Activated T-helper 1 cell treated with anti-CD3 and anti-CD28 coated beads, Interleukin-12 subunit alpha, Interleukin-12 subunit beta, Interleukin-2, Interleukin-4 antibody, amounts not matched to agents 30 ng/mL and 10 ng/mL and 1 ng/mL, durations not matched to agents 14 hours and 24 hours and 36 hours (primary cell): ENCODE data around the gene SELENOO. TPM values are rescaled to one million over a fixed set of nuclear protein-coding genes. Genes with fewer than 3 reads are reported as not detected.

Source experiments
- DNase-seq: peaks from one replicate; pipeline ENCODE4 v3.0.0; 2021; ENCODE audit warnings: low spot score
- H3K27ac Mint-ChIP-seq: one replicate; pipeline ENCODE4 v1.8.0; 2021; ENCODE audit warnings: mild to moderate bottlenecking, mixed read lengths
- H3K27me3 Mint-ChIP-seq: one replicate; pipeline ENCODE4 v1.8.0; 2022; ENCODE audit warnings: mild to moderate bottlenecking, moderate library complexity, mixed read lengths; ENCODE audit not compliant: insufficient read depth
- H3K36me3 Mint-ChIP-seq: one replicate; pipeline ENCODE4 v1.8.0; 2021; ENCODE audit warnings: low read depth, mixed read lengths
- H3K4me1 Mint-ChIP-seq: one replicate; pipeline ENCODE4 v1.8.0; 2021; ENCODE audit warnings: low read depth, mixed read lengths
- H3K4me3 Mint-ChIP-seq: one replicate; pipeline ENCODE4 v1.8.0; 2021; ENCODE audit warnings: mild to moderate bottlenecking, moderate library complexity, mixed read lengths
- H3K9me3 Mint-ChIP-seq: one replicate; pipeline ENCODE4 v1.8.0; 2021; ENCODE audit warnings: mixed read lengths
- intact Hi-C: fragments of 100-400 bp; cut with micrococcal nuclease; formaldehyde crosslinking; loops from one replicate; pipeline ENCODE4 v1.15.1; 2024
- total RNA-seq: library from RNA; stranded (reverse); gene quantifications from 2 replicates; pipeline ENCODE4 v1.2.3, GENCODE V29; 2022

Gene SELENOO
- total RNA-seq, 1 donor from 2014 or later = 25.9 TPM

DNA sequence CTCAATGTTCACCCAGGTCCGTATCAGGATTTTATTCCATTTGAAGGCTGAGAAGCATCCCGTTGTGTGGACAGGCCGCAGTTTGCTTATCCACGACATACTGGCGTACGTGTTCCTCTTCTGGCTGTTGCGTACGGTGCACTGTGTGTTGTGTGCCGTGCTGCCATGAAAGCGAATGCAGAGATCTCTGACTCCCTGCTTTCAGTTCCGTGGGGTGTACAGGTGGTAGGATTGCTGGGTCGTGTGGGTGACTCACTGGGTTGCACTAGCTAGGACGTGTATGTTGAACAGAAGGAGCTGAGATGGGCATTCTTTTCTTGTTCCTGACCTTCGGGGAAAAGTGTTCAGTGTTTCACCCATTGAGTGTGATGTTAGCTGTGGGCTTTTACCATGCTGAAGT is 10.3 kb downstream of the SELENOO start:
- peaks cover 5% of the 10 kb centered on the region for H3K4me1 Mint-ChIP-seq
- no peaks in the 10 kb centered on the region for H3K27me3 Mint-ChIP-seq
- peaks cover 27% of the 10 kb centered on the region for H3K36me3 Mint-ChIP-seq
- H3K27ac Mint-ChIP-seq = no peak overlapping the region
- H3K9me3 Mint-ChIP-seq = no peaks in the 10 kb centered on the region
- DNase-seq = no peak
- intact Hi-C loops = no loop called here
- H3K4me3 Mint-ChIP-seq = no peak overlapping the region

DNA sequence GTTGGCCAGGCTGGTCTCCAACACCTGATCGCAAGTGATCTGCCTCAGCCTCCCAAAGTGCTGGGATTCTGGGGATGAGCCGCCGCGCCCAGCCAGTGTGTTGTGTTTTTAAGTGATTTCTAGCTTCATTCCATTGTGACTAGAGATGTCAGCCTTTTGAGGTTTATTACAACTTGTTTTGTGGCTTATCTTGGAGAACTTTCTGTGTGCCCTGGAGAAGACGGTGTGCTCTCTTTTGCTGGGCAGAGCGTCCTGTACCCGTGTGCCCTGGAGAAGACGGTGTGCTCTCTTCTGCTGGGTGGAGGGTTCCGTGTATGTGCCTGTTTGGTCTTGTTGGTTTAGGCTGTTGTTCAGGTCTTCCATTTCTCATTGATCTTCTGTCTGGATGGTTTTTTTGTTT is 12.5 kb downstream of the SELENOO start:
- H3K4me3 Mint-ChIP-seq = no peak overlapping the region
- no peaks in the 10 kb centered on the region for H3K27me3 Mint-ChIP-seq
- intact Hi-C loops = no loop called here
- H3K27ac Mint-ChIP-seq = no peak overlapping the region
- H3K9me3 Mint-ChIP-seq = no peaks in the 10 kb centered on the region
- DNase-seq = no peak
- peaks cover 5% of the 10 kb centered on the region for H3K4me1 Mint-ChIP-seq
- peaks cover 30% of the 10 kb centered on the region for H3K36me3 Mint-ChIP-seq

DNA sequence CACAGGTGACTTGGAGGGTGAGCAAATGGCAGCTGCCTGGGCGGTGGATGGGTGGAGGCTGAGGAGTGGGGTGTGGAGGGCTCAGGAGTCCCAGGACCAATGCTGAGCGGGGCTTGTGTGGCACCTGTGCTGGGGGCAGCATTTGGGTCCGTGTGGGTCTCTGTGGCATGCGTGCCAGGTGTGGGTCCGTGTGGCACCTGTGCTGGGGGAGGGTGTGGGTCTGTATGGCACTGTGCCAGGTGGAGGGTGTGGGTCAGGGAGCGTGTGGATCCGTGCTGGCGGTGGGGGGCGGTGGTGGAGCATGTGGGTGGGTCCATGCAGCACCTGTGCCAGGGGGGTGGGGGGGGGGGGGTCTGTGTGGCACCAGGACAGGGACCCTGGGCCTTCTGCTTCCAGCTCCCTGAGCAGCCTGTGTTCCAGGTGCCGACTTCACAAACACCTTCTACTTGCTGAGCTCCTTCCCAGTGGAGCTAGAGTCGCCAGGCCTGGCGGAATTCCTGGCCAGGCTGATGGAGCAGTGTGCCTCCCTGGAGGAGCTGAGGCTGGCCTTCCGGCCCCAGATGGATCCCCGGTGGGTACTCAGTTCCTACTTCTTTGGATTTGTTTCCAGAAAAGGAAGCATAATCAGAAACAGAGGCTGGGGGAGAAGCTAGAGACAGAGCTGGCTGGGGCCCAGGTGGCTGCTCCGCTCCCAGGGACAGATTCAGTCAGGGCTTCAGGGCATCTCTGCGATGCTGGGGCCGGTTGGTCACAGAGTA is 14.7 kb downstream of the SELENOO start:
- intact Hi-C loops = no loop called here
- H3K4me3 Mint-ChIP-seq = no peak overlapping the region
- no peaks in the 10 kb centered on the region for H3K9me3 Mint-ChIP-seq
- peaks cover 27% of the 10 kb centered on the region for H3K36me3 Mint-ChIP-seq
- DNase-seq = no peak
- H3K27me3 Mint-ChIP-seq = no peaks in the 10 kb centered on the region
- H3K27ac Mint-ChIP-seq = no peak overlapping the region
- H3K4me1 Mint-ChIP-seq = no peaks in the 10 kb centered on the region

DNA sequence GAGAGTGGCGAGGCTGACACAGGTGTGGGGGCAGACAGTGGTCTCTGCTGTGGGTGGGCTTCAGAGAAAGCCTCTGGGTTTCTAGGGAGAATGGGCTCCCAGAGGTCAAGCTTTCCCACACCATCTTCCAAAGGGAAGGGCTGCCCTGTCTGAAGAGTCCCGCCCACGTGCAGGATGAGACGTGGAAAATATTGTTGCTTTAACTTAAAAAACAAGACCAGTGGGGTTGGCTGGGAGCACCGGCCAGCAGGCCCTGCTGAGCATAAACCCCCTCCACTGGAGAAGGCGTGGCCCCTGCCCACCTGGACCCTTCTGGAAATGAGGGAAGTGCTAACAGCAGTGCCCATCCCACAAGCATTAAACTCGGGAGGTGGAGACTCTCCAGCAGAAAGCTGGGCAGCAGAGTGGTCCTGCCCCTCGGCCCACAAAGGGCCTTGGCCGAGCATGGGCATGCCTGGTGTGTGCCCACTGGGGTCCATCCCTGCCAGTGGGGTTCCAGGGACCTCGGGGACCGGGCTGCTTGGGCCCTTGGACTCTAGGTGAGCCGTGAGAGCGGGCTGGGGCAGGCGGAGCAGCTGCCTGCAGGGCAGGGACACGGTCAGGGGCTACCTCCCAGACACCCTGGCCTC is 15.4 kb downstream of the SELENOO start:
- Mint-ChIP-seq H3K9me3 (no peaks in the 10 kb centered on the region), H3K4me1 (no peaks in the 10 kb centered on the region), H3K4me3 (no peak overlapping the region), H3K27me3 (no peaks in the 10 kb centered on the region), H3K36me3 (peaks cover 29% of the 10 kb centered on the region), H3K27ac (no peak overlapping the region)
- no peak for DNase-seq
- intact Hi-C loops = no loop called here

DNA sequence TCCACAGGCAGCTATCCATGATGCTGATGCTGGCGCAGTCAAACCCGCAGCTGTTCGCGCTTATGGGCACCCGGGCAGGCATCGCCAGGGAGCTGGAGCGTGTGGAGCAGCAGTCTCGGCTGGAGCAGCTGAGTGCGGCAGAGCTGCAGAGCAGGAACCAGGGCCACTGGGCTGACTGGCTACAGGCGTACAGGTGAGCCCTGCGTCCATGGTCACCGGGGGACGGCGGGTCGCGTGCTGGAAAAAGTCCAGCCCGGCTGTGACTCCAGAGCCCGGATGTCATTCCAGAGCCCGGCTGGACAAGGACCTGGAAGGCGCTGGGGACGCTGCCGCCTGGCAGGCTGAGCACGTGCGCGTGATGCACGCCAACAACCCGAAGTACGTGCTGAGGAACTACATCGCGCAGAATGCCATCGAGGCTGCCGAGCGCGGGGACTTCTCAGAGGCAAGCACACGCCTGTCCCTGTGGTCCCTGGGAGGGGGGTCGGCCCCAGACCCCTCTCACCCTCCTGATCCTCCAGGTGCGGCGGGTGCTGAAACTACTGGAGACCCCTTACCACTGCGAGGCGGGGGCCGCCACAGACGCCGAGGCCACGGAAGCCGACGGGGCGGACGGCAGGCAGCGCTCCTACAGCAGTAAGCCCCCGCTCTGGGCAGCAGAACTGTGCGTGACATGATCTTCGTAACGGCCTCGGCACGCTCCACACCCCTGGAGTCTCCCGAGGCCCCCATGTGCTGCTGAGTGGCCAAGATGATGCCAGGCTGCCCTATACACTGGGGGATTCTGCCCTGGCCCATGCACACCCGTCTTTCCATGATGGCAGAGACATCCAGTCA is 16.1 kb downstream of the SELENOO start:
- Mint-ChIP-seq H3K27me3 (no peaks in the 10 kb centered on the region), H3K9me3 (no peaks in the 10 kb centered on the region), H3K27ac (no peak overlapping the region), H3K4me1 (no peaks in the 10 kb centered on the region), H3K36me3 (peaks cover 28% of the 10 kb centered on the region), H3K4me3 (no peak overlapping the region)
- intact Hi-C loops = no loop called here
- DNase-seq = no peak

DNA sequence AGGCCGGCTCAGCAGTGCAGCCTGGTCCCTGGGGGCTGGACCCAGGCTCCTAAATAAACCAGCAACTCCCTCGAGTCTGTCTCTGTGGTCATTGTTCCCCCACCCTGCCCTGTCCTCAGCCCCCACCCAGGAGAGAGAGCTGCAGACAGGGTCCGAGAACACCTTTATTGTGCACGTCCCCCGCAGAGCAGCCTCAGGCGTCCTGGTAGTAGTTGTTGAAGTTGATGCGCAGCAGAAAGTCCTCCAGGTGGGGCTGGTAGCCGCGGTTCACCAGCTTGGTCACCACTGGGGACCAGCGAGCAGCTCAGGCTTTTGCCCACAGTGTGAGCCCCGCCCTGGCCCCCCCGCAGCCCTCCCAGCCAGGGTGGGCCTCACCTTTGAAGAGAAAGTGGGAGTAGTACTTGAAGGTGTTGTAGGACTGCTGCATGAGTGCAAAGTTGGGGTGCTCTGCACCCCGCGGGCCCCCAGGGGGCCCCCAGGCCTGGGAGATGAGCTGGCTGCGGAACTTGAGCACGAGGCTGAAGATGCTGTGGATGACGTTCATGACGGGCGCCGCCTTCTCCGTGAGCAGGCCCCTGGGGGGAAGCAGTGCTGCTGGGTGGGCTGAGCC is 16.8 kb downstream of the SELENOO start:
- H3K27me3 Mint-ChIP-seq = no peaks in the 10 kb centered on the region
- no peaks in the 10 kb centered on the region for H3K4me1 Mint-ChIP-seq
- H3K9me3 Mint-ChIP-seq = no peaks in the 10 kb centered on the region
- DNase-seq = no peak
- H3K4me3 Mint-ChIP-seq = no peak overlapping the region
- H3K27ac Mint-ChIP-seq = no peak overlapping the region
- intact Hi-C loops = no loop called here
- peaks cover 26% of the 10 kb centered on the region for H3K36me3 Mint-ChIP-seq

DNA sequence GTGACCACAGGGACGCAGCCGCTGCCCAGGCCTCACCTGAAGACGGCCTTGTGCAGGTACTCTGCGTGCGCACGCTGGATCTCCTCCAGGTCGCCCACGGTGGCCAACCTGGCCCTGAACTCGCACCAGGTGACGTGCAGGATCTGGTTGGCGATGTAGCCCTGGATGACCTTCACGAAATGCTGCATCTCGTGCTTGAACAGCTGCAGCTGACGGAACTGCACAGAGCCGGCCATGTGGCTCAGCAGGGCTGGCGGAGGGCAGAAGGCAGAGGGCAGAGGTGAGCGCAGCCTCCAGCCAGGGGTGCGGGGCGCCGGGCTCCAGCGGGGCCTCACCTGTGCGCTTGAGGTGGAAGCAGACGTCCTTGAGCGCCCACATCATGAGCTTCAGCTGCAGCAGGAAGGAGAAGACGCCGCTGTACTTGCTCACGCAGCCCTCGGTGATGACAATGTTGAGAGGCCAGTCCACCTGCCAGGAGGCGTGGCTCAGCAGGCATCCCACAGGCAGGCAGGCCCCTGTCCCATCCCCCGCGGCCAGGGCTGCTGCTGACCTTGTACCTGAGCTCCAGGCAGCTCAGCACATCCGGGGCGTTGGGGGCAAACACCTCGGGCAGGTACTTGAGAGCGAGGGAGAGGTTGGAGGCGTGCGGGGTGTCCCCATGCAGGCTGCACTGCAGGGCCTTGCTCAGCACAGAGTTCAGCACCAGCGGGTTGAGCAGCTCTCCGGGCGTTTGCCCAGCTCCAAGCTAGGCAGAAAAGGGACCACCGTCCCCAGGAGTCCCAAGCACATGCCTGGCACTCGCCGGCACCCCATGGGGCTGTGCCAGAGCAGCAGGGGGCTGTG is 17.6 kb downstream of the SELENOO start:
- DNase-seq = no peak
- H3K4me1 Mint-ChIP-seq = no peaks in the 10 kb centered on the region
- no peak overlapping the region for H3K27ac Mint-ChIP-seq
- no peaks in the 10 kb centered on the region for H3K9me3 Mint-ChIP-seq
- H3K27me3 Mint-ChIP-seq = no peaks in the 10 kb centered on the region
- intact Hi-C loops = no loop called here
- peaks cover 28% of the 10 kb centered on the region for H3K36me3 Mint-ChIP-seq
- H3K4me3 Mint-ChIP-seq = no peak overlapping the region

DNA sequence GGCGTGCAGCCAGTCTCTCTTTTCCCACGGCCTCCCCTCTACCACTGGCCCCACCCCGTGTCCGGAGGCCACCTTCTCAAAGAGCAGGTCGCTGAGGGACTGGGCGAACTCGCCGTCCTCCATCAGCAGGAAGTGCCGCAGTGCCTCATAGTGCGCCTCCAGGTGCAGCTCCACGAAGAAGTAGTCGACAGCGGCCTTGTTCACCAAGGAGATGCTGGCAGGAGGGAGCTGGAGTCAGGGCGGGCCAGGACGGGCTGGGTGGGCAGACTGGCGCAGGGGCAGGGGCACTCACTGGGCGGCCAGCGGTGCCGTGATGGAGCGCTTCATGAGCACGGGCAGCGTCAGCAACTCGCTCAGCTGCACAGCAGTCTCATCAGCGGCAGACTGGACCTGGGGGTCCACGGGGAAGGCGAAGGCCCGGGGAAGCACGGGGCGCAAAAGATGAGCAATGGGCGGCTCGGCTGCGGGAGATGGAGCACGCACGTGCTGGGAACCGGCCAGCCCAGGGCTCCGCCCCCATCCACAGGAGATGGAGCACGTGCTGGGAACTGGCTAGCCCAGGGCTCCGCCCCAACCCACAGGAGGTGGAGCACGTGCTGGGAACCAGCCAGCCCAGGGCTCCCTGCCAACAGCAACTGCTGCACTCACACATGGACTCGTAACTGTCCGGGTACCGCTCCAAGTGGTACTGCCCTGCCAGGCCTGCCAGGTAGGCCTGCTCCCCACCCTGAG is 18.4 kb downstream of the SELENOO start:
- Mint-ChIP-seq H3K27me3 (no peaks in the 10 kb centered on the region), H3K4me1 (no peaks in the 10 kb centered on the region), H3K36me3 (peaks cover 32% of the 10 kb centered on the region), H3K27ac (no peak overlapping the region), H3K4me3 (no peak overlapping the region), H3K9me3 (no peaks in the 10 kb centered on the region)
- intact Hi-C loops = no loop called here
- no peak for DNase-seq

DNA sequence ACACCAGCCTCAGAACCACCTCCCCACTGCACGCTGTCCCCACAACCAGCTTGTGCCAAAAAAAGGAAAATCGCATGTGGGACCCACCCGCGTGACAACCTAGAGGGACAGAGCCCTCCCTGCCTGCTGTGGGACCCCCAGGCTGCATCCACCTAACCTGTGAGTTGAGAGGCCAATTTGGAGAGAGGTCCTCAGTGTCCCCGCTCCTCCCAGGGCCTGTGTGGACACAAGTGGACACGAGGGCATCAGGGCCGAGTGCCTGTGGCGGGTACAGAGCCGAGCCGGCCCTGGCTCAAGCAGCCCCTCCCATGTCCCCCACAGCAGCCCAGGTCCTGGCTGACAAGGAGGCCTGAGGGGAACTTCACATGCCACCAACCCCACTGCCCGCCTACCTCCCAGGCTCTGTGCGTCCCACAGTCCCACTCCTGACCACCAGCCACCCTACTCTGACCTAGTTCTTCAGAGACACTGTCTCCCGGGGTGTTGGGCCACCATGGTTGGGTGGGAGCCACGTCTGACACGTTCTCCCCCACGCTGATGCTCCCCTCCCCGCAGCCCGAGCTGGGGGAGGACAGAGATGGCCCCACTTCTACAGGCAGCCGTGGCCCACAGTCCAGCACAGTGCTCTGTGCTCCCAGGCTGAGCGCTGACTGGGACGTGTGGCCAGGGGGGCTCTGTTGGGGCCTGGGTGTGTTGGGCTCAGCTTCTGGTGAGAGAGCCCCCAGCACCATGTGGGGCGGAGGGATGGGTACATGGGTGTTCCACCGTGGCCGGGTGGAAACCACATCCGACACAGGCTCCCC is 19.2 kb downstream of the SELENOO start:
- no peaks in the 10 kb centered on the region for H3K9me3 Mint-ChIP-seq
- intact Hi-C loops = no loop called here
- no peak overlapping the region for H3K27ac Mint-ChIP-seq

DNA sequence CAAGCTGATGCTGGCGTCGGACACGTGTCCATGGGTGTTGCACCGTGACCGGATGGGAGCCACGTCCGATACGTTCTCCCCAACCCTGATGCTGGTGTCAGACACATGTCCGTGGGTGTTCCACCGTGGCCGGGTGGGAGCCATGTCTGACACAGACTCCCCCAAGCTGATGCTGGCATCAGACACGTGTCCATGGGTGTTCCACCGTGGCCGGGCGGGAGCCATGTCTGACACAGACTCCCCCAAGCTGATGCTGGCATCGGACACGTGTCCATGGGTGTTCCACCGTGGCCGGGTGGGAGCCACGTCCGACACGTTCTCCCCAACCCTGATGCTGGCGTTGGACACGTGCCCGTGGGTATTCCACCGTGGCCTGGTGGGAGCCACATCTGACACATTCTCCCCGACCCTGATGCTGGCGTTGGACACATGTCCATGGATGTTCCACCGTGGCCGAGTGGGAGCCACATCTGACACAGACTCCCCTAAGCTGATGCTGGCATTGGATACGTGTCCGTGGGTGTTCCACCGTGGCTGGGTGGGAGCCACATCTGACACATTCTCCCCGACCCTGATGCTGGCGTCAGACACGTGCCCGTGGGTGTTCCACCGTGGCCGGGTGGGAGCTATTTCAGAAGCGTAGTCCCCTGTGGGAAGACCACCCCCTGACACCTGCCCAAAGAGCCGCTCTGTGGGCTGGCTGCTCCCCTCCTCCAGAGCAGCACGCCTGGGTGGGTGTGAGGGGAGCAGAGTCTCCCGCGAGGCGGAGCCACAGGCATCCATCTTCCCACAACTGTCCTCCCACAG is 20.0 kb downstream of the SELENOO start:
- Mint-ChIP-seq H3K4me3 (no peak overlapping the region), H3K36me3 (peaks cover 30% of the 10 kb centered on the region), H3K27me3 (no peaks in the 10 kb centered on the region), H3K27ac (no peak overlapping the region), H3K4me1 (no peaks in the 10 kb centered on the region), H3K9me3 (no peaks in the 10 kb centered on the region)
- intact Hi-C loops = no loop called here
- DNase-seq = no peak

More for the DNA sequence above, 19.2 kb downstream of the SELENOO start:
- Mint-ChIP-seq H3K4me3 (no peak overlapping the region), H3K4me1 (no peaks in the 10 kb centered on the region), H3K27me3 (no peaks in the 10 kb centered on the region), H3K36me3 (peaks cover 31% of the 10 kb centered on the region)
- DNase-seq = no peak
